ENCODE results near the gene STX8. TPM values are rescaled to one million over a fixed set of nuclear protein-coding genes. Genes with fewer than 3 reads are reported as not detected.
A peak's percentile ranks its signal among the peaks of the same experiment; 100 is the strongest.
"Not testable (repeated sequence)": the region's sequence is repeated elsewhere in the genome, so short reads cannot be mapped to it uniquely, and the experiment has no call there.

The STX8 gene
- total and polyA plus RNA-seq, 7 donors: 34.0 to 70.6 (median 50.5) TPM

DNA sequence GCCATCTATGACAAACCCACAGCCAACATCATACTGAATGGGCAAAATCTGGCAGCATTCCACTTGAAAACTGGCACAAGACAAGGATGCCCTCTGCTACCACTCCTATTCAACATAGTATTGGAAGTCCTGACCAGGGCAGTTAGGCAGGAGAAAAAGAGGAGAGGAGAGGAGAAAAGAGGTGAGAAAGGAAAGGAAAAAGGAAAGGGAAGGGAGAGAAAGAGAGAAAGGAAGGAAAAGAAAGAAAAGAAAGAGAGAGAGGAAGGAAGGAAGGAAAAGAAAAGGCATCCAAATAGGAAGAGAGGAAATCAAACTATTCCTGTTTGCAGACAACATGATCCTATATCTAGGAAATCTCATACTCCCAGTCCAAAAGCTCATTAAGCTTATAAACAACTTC lies 11.5 kb downstream of the STX8 start:
- Histone ChIP-seq H3K4me3 (no peak overlapping the region), H3K4me1 (no peaks in the 10 kb centered on the region), H3K27me3 (ENCODE audit: insufficient read depth in 3 of 3, low read length in 2 of 3) (no peaks in the 10 kb centered on the region), H3K27ac (no peak overlapping the region), H3K36me3 (ENCODE audit: insufficient read depth in 1 of 2, low read depth in 1 of 2) (peaks cover 0 to 20% of the 10 kb centered on the region in 2 donors), H3K9me3 (no peaks in the 10 kb centered on the region)
- intact Hi-C loops (cut with DNase I): no loop called here
- TF ChIP-seq, protein P1, sequence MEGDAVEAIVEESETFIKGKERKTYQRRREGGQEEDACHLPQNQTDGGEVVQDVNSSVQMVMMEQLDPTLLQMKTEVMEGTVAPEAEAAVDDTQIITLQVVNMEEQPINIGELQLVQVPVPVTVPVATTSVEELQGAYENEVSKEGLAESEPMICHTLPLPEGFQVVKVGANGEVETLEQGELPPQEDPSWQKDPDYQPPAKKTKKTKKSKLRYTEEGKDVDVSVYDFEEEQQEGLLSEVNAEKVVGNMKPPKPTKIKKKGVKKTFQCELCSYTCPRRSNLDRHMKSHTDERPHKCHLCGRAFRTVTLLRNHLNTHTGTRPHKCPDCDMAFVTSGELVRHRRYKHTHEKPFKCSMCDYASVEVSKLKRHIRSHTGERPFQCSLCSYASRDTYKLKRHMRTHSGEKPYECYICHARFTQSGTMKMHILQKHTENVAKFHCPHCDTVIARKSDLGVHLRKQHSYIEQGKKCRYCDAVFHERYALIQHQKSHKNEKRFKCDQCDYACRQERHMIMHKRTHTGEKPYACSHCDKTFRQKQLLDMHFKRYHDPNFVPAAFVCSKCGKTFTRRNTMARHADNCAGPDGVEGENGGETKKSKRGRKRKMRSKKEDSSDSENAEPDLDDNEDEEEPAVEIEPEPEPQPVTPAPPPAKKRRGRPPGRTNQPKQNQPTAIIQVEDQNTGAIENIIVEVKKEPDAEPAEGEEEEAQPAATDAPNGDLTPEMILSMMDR (IDR thresholded peaks at IDR 0.05): no peak
- ATAC-seq: no peak
- DNase-seq: no peak

DNA sequence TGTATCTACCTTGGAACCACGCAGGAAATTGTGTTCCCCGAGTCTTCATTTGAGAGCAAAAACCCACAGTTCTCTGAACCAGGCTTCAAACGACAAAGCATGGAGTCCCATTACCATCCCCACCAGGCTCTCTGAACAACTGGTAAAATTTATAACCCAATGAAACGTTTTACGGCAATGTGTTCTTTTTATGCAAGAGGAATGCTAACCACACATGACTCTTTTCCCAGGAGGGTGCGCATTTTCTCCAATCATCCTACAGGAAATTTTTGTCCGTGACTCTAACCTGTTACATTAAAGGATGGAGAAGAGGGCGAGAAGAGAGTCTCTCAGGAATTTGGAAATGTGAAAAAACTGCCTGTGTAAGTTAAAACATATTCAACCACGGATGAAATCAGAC lies 17.8 kb downstream of the STX8 start:
- Histone ChIP-seq H3K36me3 (ENCODE audit: insufficient read depth in 1 of 2, low read depth in 1 of 2) (peaks cover 0 to 15% of the 10 kb centered on the region in 2 donors), H3K4me3 (no peak overlapping the region), H3K27ac (no peak overlapping the region), H3K9me3 (no peaks in the 10 kb centered on the region), H3K4me1 (no peaks in the 10 kb centered on the region), H3K27me3 (ENCODE audit: insufficient read depth in 3 of 3, low read length in 2 of 3) (no peaks in the 10 kb centered on the region)
- 62 to 80% (median 70%) methylated on average over 9 of the region's 9 CpGs for whole genome bisulfite sequencing, 3 donors
- no peak for ATAC-seq
- DNase-seq: no peak
- TF ChIP-seq, protein P1 (IDR thresholded peaks at IDR 0.05): no peak
- intact Hi-C loops (cut with DNase I): no loop called here

DNA sequence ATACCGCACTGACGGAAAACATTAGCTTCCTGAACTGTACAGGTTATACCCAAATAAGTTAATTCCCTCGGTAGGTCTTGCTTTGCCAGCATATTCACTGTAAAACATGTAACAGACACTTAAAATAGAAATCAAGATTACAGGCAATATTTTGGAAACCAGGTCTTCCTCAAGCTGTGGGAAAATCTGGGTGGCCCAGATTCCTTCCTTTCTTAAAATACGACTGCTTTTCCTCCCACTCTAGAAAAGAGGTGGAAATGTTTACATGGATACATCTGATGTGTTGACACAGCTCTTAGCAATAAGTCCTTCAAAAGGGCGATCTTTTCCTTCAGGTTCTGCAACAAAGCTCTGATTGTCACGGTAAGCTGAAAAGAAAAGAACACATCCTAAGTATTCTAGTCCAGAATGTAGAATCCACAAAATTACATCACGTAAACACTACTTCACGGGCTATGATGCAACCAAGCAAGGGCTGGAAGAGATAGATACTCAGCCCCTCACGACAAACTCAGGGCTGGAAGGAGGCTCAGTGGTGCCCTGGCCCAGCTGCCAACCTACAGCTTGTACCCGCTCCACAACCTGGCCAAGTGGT lies 18.4 kb downstream of the STX8 start:
- Histone ChIP-seq H3K27me3 (ENCODE audit: insufficient read depth in 3 of 3, low read length in 2 of 3) (no peaks in the 10 kb centered on the region), H3K4me1 (no peaks in the 10 kb centered on the region), H3K27ac (no peak overlapping the region), H3K4me3 (no peak overlapping the region), H3K36me3 (ENCODE audit: insufficient read depth in 1 of 2, low read depth in 1 of 2) (peaks cover 0 to 15% of the 10 kb centered on the region in 2 donors), H3K9me3 (no peaks in the 10 kb centered on the region)
- TF ChIP-seq, protein P1 (IDR thresholded peaks at IDR 0.05): no peak
- intact Hi-C loops (cut with DNase I): no loop called here
- WGBS, 3 donors: 84 to 85% (median 84%) methylated on average over 10 of the region's 10 CpGs
- ATAC-seq (no peak), DNase-seq (no peak)

DNA sequence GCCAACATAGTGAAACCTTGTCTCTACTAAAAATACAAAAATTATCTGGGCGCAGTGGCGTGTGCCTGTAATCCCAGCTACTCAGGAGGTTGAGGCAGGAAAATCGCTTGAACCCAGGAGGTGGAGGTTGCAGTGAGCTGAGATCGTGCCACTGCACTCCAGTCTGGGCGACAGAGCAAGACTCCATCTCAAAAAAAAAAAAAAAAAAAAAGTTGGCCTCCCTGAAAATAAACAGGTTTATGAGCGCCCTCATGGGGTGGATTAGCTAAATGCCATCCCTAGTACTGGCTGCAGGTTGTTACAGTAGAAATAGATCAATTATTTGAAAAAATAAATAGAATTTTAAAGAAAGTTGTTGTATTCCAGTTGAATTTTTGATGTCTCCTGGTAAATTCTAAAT lies 20.9 kb downstream of the STX8 start:
- 79 to 87% (median 82%) methylated on average over 6 of the region's 6 CpGs for WGBS, 3 donors
- TF ChIP-seq, protein P1 (IDR thresholded peaks at IDR 0.05): peak; percentile 28
- H3K36me3 ChIP-seq (ENCODE audit: insufficient read depth in 1 of 2, low read depth in 1 of 2): peaks cover 0 to 20% of the 10 kb centered on the region in 2 donors

DNA sequence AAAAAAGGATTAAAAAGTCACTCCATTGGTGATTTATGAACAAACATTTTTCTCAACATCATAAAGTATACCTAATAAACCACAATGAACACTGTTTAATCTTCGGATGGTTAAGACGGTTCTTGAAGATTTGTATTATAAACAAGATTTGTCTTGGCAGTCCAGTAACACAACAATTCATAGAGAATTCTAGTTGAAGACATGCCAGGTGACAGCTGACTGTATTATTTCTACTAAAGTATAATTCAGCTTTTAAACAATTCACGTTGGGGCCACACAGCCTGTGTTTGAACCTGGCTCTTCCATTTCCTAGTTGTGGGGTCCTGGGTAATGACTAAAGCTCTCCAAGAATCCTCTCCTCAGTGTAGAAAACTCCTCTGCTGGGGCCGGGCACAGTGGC lies 22.0 kb downstream of the STX8 start:
- no peak for ATAC-seq
- no peak for DNase-seq
- H3K4me1 ChIP-seq: no peaks in the 10 kb centered on the region
- WGBS, 3 donors: 69 to 77% (median 76%) methylated on average over 4 of the region's 4 CpGs
- H3K9me3 ChIP-seq: no peaks in the 10 kb centered on the region
- H3K27me3 ChIP-seq (ENCODE audit: insufficient read depth in 3 of 3, low read length in 2 of 3): no peaks in the 10 kb centered on the region
- no peak overlapping the region for H3K27ac ChIP-seq
- intact Hi-C loops (cut with DNase I): no loop called here
- TF ChIP-seq, protein P1 (IDR thresholded peaks at IDR 0.05): no peak
- peaks cover 0 to 24% of the 10 kb centered on the region in 2 donors for H3K36me3 ChIP-seq (ENCODE audit: insufficient read depth in 1 of 2, low read depth in 1 of 2)
- no peak overlapping the region for H3K4me3 ChIP-seq

More for the DNA sequence above, 20.9 kb downstream of the STX8 start:
- DNase-seq; H3K4me3 ChIP-seq; H3K27me3 ChIP-seq (ENCODE audit: insufficient read depth in 3 of 3, low read length in 2 of 3); intact Hi-C loops (cut with DNase I); H3K9me3 ChIP-seq; H3K27ac ChIP-seq; H3K4me1 ChIP-seq; ATAC-seq: not testable (repeated sequence)
